HUES6 (cell line): ENCODE data around the gene JMJD8.

Experiments used
- H3K27ac ChIP-seq: 2 replicates; pipeline ENCODE4 v1.7.0; 2013; ENCODE audit warnings: low read depth, mild to moderate bottlenecking, low read length, inconsistent platforms
- H3K27me3 ChIP-seq: 2 replicates; pipeline ENCODE4 v1.6.1; 2013; ENCODE audit warnings: low read length; ENCODE audit not compliant: control insufficient read depth, insufficient read depth
- H3K36me3 ChIP-seq: 2 replicates; pipeline ENCODE4 v1.6.1; 2013; ENCODE audit warnings: low read length; ENCODE audit not compliant: control insufficient read depth, insufficient read depth
- H3K4me1 ChIP-seq: 2 replicates; pipeline ENCODE4 v1.6.1; 2013; ENCODE audit warnings: low read length; ENCODE audit not compliant: control insufficient read depth, insufficient read depth
- H3K4me3 ChIP-seq: 2 replicates; pipeline ENCODE4 v1.5.1; 2013; ENCODE audit warnings: low read depth, low read length
- H3K9ac ChIP-seq: one replicate; pipeline ENCODE4 v1.6.1; 2013; ENCODE audit warnings: mild to moderate bottlenecking, low read length
- H3K9me3 ChIP-seq: 2 replicates; pipeline ENCODE4 v1.6.1; 2013; ENCODE audit warnings: low read depth, low read length; ENCODE audit not compliant: control insufficient read depth, insufficient read depth

JMJD8 gene

GRCh38 chr16:661184-661821 is 22.8 kb downstream of the JMJD8 start:
- Histone ChIP-seq H3K9me3 (no peaks in the 10 kb centered on the region), H3K4me3 (no peak overlapping the region; the same call in 1 of the 2 replicates), H3K27me3 (no peaks in the 10 kb centered on the region), H3K36me3 (peaks cover 21% of the 10 kb centered on the region), H3K4me1 (peaks cover 7% of the 10 kb centered on the region), H3K27ac (no peak overlapping the region), H3K9ac (peak overlapping the region; percentile 24)

GRCh38 chr16:660459-661183 is 23.5 kb downstream of the JMJD8 start:
- Histone ChIP-seq H3K4me1 (peaks cover 7% of the 10 kb centered on the region), H3K27me3 (no peaks in the 10 kb centered on the region), H3K9me3 (no peaks in the 10 kb centered on the region), H3K4me3 (peak overlapping the region; percentile 12), H3K27ac (no peak overlapping the region), H3K36me3 (peaks cover 24% of the 10 kb centered on the region), H3K9ac (peak overlapping the region; percentile 24)

GRCh38 chr16:660132-660458 is 24.0 kb downstream of the JMJD8 start:
- Histone ChIP-seq H3K27me3 (no peaks in the 10 kb centered on the region), H3K4me1 (peaks cover 7% of the 10 kb centered on the region), H3K27ac (no peak overlapping the region), H3K4me3 (peak overlapping the region; percentile 12; the same call in 1 of the 2 replicates), H3K9me3 (no peaks in the 10 kb centered on the region), H3K36me3 (peaks cover 29% of the 10 kb centered on the region), H3K9ac (no peak overlapping the region)

- no peak overlapping the region for H3K4me3 ChIP-seq
- peaks cover 7% of the 10 kb centered on the region for H3K4me1 ChIP-seq
- no peaks in the 10 kb centered on the region for H3K27me3 ChIP-seq
- peaks cover 30% of the 10 kb centered on the region for H3K36me3 ChIP-seq
- no peak overlapping the region for H3K27ac ChIP-seq
- no peak overlapping the region for H3K9ac ChIP-seq
- H3K9me3 ChIP-seq = no peaks in the 10 kb centered on the region
These were observed 24.5 kb downstream of the JMJD8 start for GRCh38 chr16:659618-660017.

GRCh38 chr16:658679-659571 is 25.2 kb downstream of the JMJD8 start:
- H3K4me3 ChIP-seq = no peak overlapping the region
- peaks cover 30% of the 10 kb centered on the region for H3K36me3 ChIP-seq
- no peak overlapping the region for H3K27ac ChIP-seq
- H3K9me3 ChIP-seq = no peaks in the 10 kb centered on the region
- H3K4me1 ChIP-seq = peaks cover 7% of the 10 kb centered on the region
- no peak overlapping the region for H3K9ac ChIP-seq
- H3K27me3 ChIP-seq = no peaks in the 10 kb centered on the region

- H3K27me3 ChIP-seq = no peaks in the 10 kb centered on the region
- H3K4me1 ChIP-seq = peaks cover 7% of the 10 kb centered on the region
- no peak overlapping the region for H3K4me3 ChIP-seq
- H3K9ac ChIP-seq = no peak overlapping the region
- H3K36me3 ChIP-seq = peaks cover 34% of the 10 kb centered on the region
- H3K27ac ChIP-seq = no peak overlapping the region
- H3K9me3 ChIP-seq = no peaks in the 10 kb centered on the region
These were observed 26.6 kb downstream of the JMJD8 start for GRCh38 chr16:657487-657886.

GRCh38 chr16:654034-654433 is 30.1 kb downstream of the JMJD8 start:
- no peaks in the 10 kb centered on the region for H3K27me3 ChIP-seq
- H3K4me3 ChIP-seq = no peak overlapping the region
- H3K9me3 ChIP-seq = no peaks in the 10 kb centered on the region
- no peak overlapping the region for H3K9ac ChIP-seq
- peaks cover 44% of the 10 kb centered on the region for H3K36me3 ChIP-seq
- peaks cover 5% of the 10 kb centered on the region; the same call in 1 of the 2 replicates for H3K4me1 ChIP-seq
- no peak overlapping the region for H3K27ac ChIP-seq

GRCh38 chr16:652454-653305 is 31.5 kb downstream of the JMJD8 start:
- H3K9me3 ChIP-seq = no peaks in the 10 kb centered on the region
- H3K27me3 ChIP-seq = no peaks in the 10 kb centered on the region
- H3K27ac ChIP-seq = no peak overlapping the region
- H3K4me1 ChIP-seq = peaks cover 9% of the 10 kb centered on the region; the same call in 1 of the 2 replicates
- no peak overlapping the region for H3K4me3 ChIP-seq
- H3K9ac ChIP-seq = no peak overlapping the region
- H3K36me3 ChIP-seq = peaks cover 32% of the 10 kb centered on the region

GRCh38 chr16:651844-652243 is 32.3 kb downstream of the JMJD8 start:
- Histone ChIP-seq H3K27ac (no peak overlapping the region), H3K4me3 (no peak overlapping the region), H3K9me3 (no peaks in the 10 kb centered on the region), H3K9ac (no peak overlapping the region), H3K27me3 (no peaks in the 10 kb centered on the region), H3K36me3 (peaks cover 27% of the 10 kb centered on the region), H3K4me1 (peaks cover 9% of the 10 kb centered on the region; the same call in 1 of the 2 replicates)

GRCh38 chr16:649631-650030 is 34.5 kb downstream of the JMJD8 start:
- Histone ChIP-seq H3K9me3 (no peaks in the 10 kb centered on the region), H3K27ac (no peak overlapping the region), H3K36me3 (peaks cover 17% of the 10 kb centered on the region), H3K4me3 (peak overlapping the region; percentile 76), H3K27me3 (no peaks in the 10 kb centered on the region), H3K9ac (peak overlapping the region; percentile 76), H3K4me1 (peaks cover 12% of the 10 kb centered on the region; the same call in 1 of the 2 replicates)
